H9 (cell line): ENCODE measurements around the gene ANO9. TPM values are rescaled to one million over a fixed set of nuclear protein-coding genes. Genes with fewer than 3 reads are reported as not detected.
"Not testable (repeated sequence)": the region's sequence is repeated elsewhere in the genome, so short reads cannot be mapped to it uniquely, and the experiment has no call there.

Experiments used
- DNase-seq: peaks from one replicate; pipeline ENCODE4 v3.0.0-alpha.2; 2017
- H2AFZ ChIP-seq: one replicate; pipeline ENCODE4 v1.6.1; 2013; ENCODE audit warnings: mild to moderate bottlenecking, low read length, control low read depth, moderate library complexity
- H2AK5ac ChIP-seq: 2 replicates; pipeline ENCODE4 v1.6.1; 2013; ENCODE audit warnings: low read length, control low read depth, mixed read lengths; ENCODE audit not compliant: insufficient read length
- H2BK120ac ChIP-seq: one replicate; pipeline ENCODE4 v1.6.1; 2013; ENCODE audit warnings: low read depth, mild to moderate bottlenecking, low read length, control low read depth, inconsistent platforms; ENCODE audit not compliant: poor library complexity, severe bottlenecking
- H2BK12ac ChIP-seq: 2 replicates; pipeline ENCODE4 v1.6.1; 2013; ENCODE audit warnings: low read length, control low read depth, mixed read lengths, low read depth; ENCODE audit not compliant: insufficient read length
- H2BK15ac ChIP-seq: 2 replicates; pipeline ENCODE4 v1.6.1; 2013; ENCODE audit warnings: low read depth, low read length, control low read depth
- H2BK20ac ChIP-seq: one replicate; pipeline ENCODE4 v1.6.1; 2013; ENCODE audit warnings: low read depth, mild to moderate bottlenecking, low read length, control low read depth, inconsistent platforms; ENCODE audit not compliant: poor library complexity, severe bottlenecking
- H2BK5ac ChIP-seq: 2 replicates; pipeline ENCODE4 v1.6.1; 2013; ENCODE audit warnings: low read length, control low read depth, mixed read lengths; ENCODE audit not compliant: insufficient read length
- H3K14ac ChIP-seq: 2 replicates; pipeline ENCODE4 v1.6.1; 2013; ENCODE audit warnings: low read length, control low read depth; ENCODE audit not compliant: insufficient read depth
- H3K18ac ChIP-seq: 2 replicates; pipeline ENCODE4 v1.6.1; 2013; ENCODE audit warnings: low read depth, mild to moderate bottlenecking, mixed read lengths, low read length, control low read depth; ENCODE audit not compliant: insufficient read length
- H3K23ac ChIP-seq: 2 replicates; pipeline ENCODE4 v1.6.1; 2013; ENCODE audit warnings: low read length, control low read depth, mixed read lengths, low read depth; ENCODE audit not compliant: insufficient read length
- H3K23me2 ChIP-seq: 2 replicates; pipeline ENCODE4 v1.6.1; 2013; ENCODE audit warnings: low read depth, mild to moderate bottlenecking, mixed read lengths, low read length, control low read depth; ENCODE audit not compliant: insufficient read length, poor library complexity, severe bottlenecking
- H3K27ac ChIP-seq: 2 replicates; pipeline ENCODE4 v1.5.1; 2013; ENCODE audit warnings: low read length, control low read depth, mixed read lengths, low read depth; ENCODE audit not compliant: insufficient read length
- H3K27me3 ChIP-seq: 2 replicates; pipeline ENCODE4 v1.6.1; 2013; ENCODE audit warnings: low read length, control low read depth, inconsistent platforms; ENCODE audit not compliant: insufficient read depth
- H3K4ac ChIP-seq: 2 replicates; pipeline ENCODE4 v1.6.1; 2013; ENCODE audit warnings: low read depth, mild to moderate bottlenecking, control low read depth, inconsistent platforms, low read length, moderate library complexity
- H3K4me1 ChIP-seq: 2 replicates; pipeline ENCODE4 v1.6.1; 2013; ENCODE audit warnings: low read length, control low read depth, inconsistent platforms; ENCODE audit not compliant: insufficient read depth
- H3K4me2 ChIP-seq: 2 replicates; pipeline ENCODE4 v1.6.1; 2013; ENCODE audit warnings: low read length, control low read depth, mixed read lengths; ENCODE audit not compliant: insufficient read length, insufficient read depth
- H3K56ac ChIP-seq: 2 replicates; pipeline ENCODE4 v1.6.1; 2013; ENCODE audit warnings: low read depth, mild to moderate bottlenecking, mixed read lengths, low read length, control low read depth; ENCODE audit not compliant: insufficient read length
- H3K79me1 ChIP-seq: 2 replicates; pipeline ENCODE4 v1.6.1; 2013; ENCODE audit warnings: low read depth, mild to moderate bottlenecking, moderate library complexity, low read length, control low read depth, inconsistent platforms; ENCODE audit not compliant: insufficient read depth, poor library complexity, severe bottlenecking
- H3K79me2 ChIP-seq: 2 replicates; pipeline ENCODE4 v1.6.1; 2013; ENCODE audit warnings: low read length, control low read depth, inconsistent platforms; ENCODE audit not compliant: insufficient read depth
- H3K9ac ChIP-seq: 2 replicates; pipeline ENCODE4 v1.6.1; 2013; ENCODE audit warnings: low read length, control low read depth, mixed read lengths; ENCODE audit not compliant: insufficient read length; ENCODE audit errors: extremely low read depth
- H3K9me3 ChIP-seq: one replicate; pipeline ENCODE4 v1.6.1; 2013; ENCODE audit warnings: low read depth, low read length, inconsistent platforms; ENCODE audit not compliant: control insufficient read depth
- H3T11ph ChIP-seq: one replicate; pipeline ENCODE4 v1.6.1; 2013; ENCODE audit warnings: mild to moderate bottlenecking, low read length, control low read depth, inconsistent platforms
- H4K20me1 ChIP-seq: one replicate; pipeline ENCODE4 v1.6.1; 2013; ENCODE audit not compliant: control insufficient read depth, insufficient read length, insufficient read depth
- H4K5ac ChIP-seq: 2 replicates; pipeline ENCODE4 v1.6.1; 2013; ENCODE audit warnings: low read depth, mild to moderate bottlenecking, mixed read lengths, low read length, control low read depth; ENCODE audit not compliant: insufficient read length
- H4K8ac ChIP-seq: replicated peaks from 2 replicates; pipeline ENCODE4 v1.6.1; 2013; ENCODE audit warnings: low read length, control low read depth, mixed read lengths, low read depth; ENCODE audit not compliant: insufficient read length
- H4K91ac ChIP-seq: 2 replicates; pipeline ENCODE4 v1.6.1; 2013; ENCODE audit warnings: low read depth, mild to moderate bottlenecking, moderate library complexity, mixed read lengths, low read length, control low read depth; ENCODE audit not compliant: insufficient read length
- H3K27ac Mint-ChIP-seq, 3 experiments: 2 replicates in 2 of 3; 3 replicates in 1 of 3; pipeline ENCODE4 v1.8.0; 2020 to 2021; ENCODE audit warnings: mixed read lengths in 3 of 3, mild to moderate bottlenecking in 1 of 3, moderate library complexity in 1 of 3
- H3K27me3 Mint-ChIP-seq: 2 replicates; pipeline ENCODE4 v1.8.0; 2021; ENCODE audit warnings: low read depth, mild to moderate bottlenecking, moderate library complexity, mixed read lengths
- H3K36me3 Mint-ChIP-seq, 3 experiments: 2 replicates in 2 of 3; 3 replicates in 1 of 3; pipeline ENCODE4 v1.8.0; 2020 to 2021; ENCODE audit warnings: low read depth in 3 of 3, mixed read lengths in 3 of 3; ENCODE audit not compliant: insufficient read depth in 1 of 3
- H3K4me1 Mint-ChIP-seq, 2 experiments: 2 replicates each; pipeline ENCODE4 v1.8.0; 2020; ENCODE audit warnings: mixed read lengths in 2 of 2
- H3K4me3 Mint-ChIP-seq, 2 experiments: 2 replicates in 1 of 2; 3 replicates in 1 of 2; pipeline ENCODE4 v1.8.0; 2020 to 2021; ENCODE audit warnings: mild to moderate bottlenecking in 2 of 2, mixed read lengths in 2 of 2, moderate library complexity in 1 of 2
- H3K9me3 Mint-ChIP-seq, 2 experiments: 2 replicates in 1 of 2; 3 replicates in 1 of 2; pipeline ENCODE4 v1.8.0; 2020; ENCODE audit warnings: mild to moderate bottlenecking in 2 of 2, mixed read lengths in 2 of 2, moderate library complexity in 1 of 2
- WGBS: extraction: QIAGEN DNeasy Blood & Tissue Kit; methylation state at CpG from one replicate; pipeline ENCODE4 v1.1.7; 2013; ENCODE audit warnings: missing lambda C conversion rate, low lambda C conversion rate, mixed read lengths; ENCODE audit not compliant: insufficient read length; ENCODE audit errors: extremely low coverage; 5-methylcytosine and 5-hydroxymethylcytosine counted together
- total RNA-seq: library from RNA; stranded (reverse); gene quantifications from 2 replicates; pipeline ENCODE4 v1.2.1, GENCODE V29; 2021
- TF ChIP-seq, protein P1 (sequence below): fragments of 200-600 bp; sonication (generic); conservative IDR thresholded peaks from 3 replicates; pipeline ENCODE4 v1.8.0; 2021; ENCODE audit warnings: antibody characterized with exemption, mild to moderate bottlenecking

The ANO9 gene
- total RNA-seq, 1 experiment from 2014 or later, result 13.1 TPM

DNA sequence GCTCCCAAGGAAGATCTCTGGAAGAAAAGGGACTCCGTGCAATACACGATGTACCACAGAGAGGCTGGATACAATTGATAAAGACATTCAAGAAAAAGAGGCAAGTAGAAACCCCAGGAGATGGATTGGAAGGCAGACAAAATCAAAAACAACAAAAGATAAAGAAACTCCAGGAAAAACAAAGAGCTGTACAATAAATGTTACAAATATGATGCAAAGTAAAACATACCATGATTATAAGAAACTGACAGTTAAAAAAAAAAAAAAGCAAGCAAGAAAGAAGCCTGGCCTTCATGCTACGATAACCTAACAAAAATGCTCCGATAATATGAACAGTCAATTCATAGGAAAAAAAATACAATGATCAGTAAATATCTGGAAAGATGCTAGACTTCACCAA lies 16.5 kb downstream of the ANO9 start:
- Histone ChIP-seq H3K14ac (no peak overlapping the region), H3K9ac (no peak overlapping the region), H2AFZ (no peak overlapping the region), H3K27me3 (no peaks in the 10 kb centered on the region), H3K23ac (no peak overlapping the region), H3K79me1 (no peaks in the 10 kb centered on the region), H2BK15ac (no peak overlapping the region), H2BK5ac (no peak overlapping the region), H3K4ac (no peak overlapping the region), H3K79me2 (no peaks in the 10 kb centered on the region), H4K5ac (no peak overlapping the region), H4K91ac (no peak overlapping the region), H3T11ph (no peak overlapping the region), H2AK5ac (no peak overlapping the region), H3K23me2 (no peaks in the 10 kb centered on the region), H3K9me3 (no peaks in the 10 kb centered on the region), H3K4me2 (no peak overlapping the region), H2BK20ac (no peak overlapping the region), H3K27ac (no peak overlapping the region), H2BK12ac (no peak overlapping the region), H4K20me1 (no peaks in the 10 kb centered on the region), H4K8ac (no peak overlapping the region), H3K18ac (no peak overlapping the region), H3K4me1 (no peaks in the 10 kb centered on the region), H2BK120ac (no peak overlapping the region), H3K56ac (no peak overlapping the region)
- H3K4me3 Mint-ChIP-seq, result no peak overlapping the region
- peaks cover 0 to 7% (median 4%) of the 10 kb centered on the region in 3 experiments; a peak in 2 of 7 replicates for H3K36me3 Mint-ChIP-seq
- H3K4me1 Mint-ChIP-seq, result peaks cover 0 to 3% of the 10 kb centered on the region in 2 experiments; a peak in 1 of 4 replicates
- no CpG with 5 or more reads among the region's 4 CpGs for WGBS
- no peak for DNase-seq
- no peaks in the 10 kb centered on the region; a peak in 1 of 5 replicates for H3K9me3 Mint-ChIP-seq
- no peak overlapping the region for H3K27ac Mint-ChIP-seq
- TF ChIP-seq, protein P1, sequence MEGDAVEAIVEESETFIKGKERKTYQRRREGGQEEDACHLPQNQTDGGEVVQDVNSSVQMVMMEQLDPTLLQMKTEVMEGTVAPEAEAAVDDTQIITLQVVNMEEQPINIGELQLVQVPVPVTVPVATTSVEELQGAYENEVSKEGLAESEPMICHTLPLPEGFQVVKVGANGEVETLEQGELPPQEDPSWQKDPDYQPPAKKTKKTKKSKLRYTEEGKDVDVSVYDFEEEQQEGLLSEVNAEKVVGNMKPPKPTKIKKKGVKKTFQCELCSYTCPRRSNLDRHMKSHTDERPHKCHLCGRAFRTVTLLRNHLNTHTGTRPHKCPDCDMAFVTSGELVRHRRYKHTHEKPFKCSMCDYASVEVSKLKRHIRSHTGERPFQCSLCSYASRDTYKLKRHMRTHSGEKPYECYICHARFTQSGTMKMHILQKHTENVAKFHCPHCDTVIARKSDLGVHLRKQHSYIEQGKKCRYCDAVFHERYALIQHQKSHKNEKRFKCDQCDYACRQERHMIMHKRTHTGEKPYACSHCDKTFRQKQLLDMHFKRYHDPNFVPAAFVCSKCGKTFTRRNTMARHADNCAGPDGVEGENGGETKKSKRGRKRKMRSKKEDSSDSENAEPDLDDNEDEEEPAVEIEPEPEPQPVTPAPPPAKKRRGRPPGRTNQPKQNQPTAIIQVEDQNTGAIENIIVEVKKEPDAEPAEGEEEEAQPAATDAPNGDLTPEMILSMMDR, result no peak
- peaks cover 16% of the 10 kb centered on the region for H3K27me3 Mint-ChIP-seq

- H2AFZ ChIP-seq, H3K4ac ChIP-seq, H2BK15ac ChIP-seq, H3K79me1 ChIP-seq, H3K4me3 Mint-ChIP-seq, H2BK12ac ChIP-seq, DNase-seq, H3K27ac Mint-ChIP-seq, H3K56ac ChIP-seq, H3K9me3 Mint-ChIP-seq, H4K20me1 ChIP-seq, H3K18ac ChIP-seq, H3K14ac ChIP-seq, H4K8ac ChIP-seq, H3K79me2 ChIP-seq, H2AK5ac ChIP-seq, H3K9ac ChIP-seq, H3K27ac ChIP-seq, H4K5ac ChIP-seq, H3K36me3 Mint-ChIP-seq, H3K23ac ChIP-seq, H2BK5ac ChIP-seq, H3K4me2 ChIP-seq, H3K4me1 Mint-ChIP-seq, H3T11ph ChIP-seq, H3K23me2 ChIP-seq, H3K4me1 ChIP-seq, H2BK120ac ChIP-seq, H4K91ac ChIP-seq, H3K27me3 ChIP-seq, H2BK20ac ChIP-seq, H3K9me3 ChIP-seq: not testable (repeated sequence)
- peaks cover 16% of the 10 kb centered on the region for H3K27me3 Mint-ChIP-seq
- no CpG with 5 or more reads among the region's 45 CpGs for WGBS
These were observed 17.0 kb downstream of the ANO9 start for GRCh38 chr11:424766-425165.
